ENCODE data around the gene PDE4D. TPM values are rescaled to one million over a fixed set of nuclear protein-coding genes. Genes with fewer than 3 reads are reported as not detected.

Gene PDE4D
- total and polyA plus RNA-seq, 10 of the 15 experiments (the other 5 are each of a cell fraction or from before 2014, with no cell fraction given): 0.87 to 4.1 (median 2.2) TPM

GRCh38 chr5:58969795-58970194 lies 923.7 kb downstream of the PDE4D start (continued):
- TF ChIP-seq ZBTB11 (CRISPR knock-in tag; IDR thresholded peaks at IDR 0.05): no peak
- TF ChIP-seq RCOR1 (conservative IDR thresholded peaks at IDR 0.05; ENCODE audit: low read depth, low read length): no peak
- TF ChIP-seq E4F1 (IDR thresholded peaks at IDR 0.05; ENCODE audit: borderline replicate concordance, partially characterized antibody): no peak
- TF ChIP-seq IKZF2 (IDR thresholded peaks at IDR 0.05): no peak
- TF ChIP-seq CTCF (IDR thresholded peaks at IDR 0.05 in 2 of 3, conservative IDR thresholded peaks at IDR 0.05 in 1 of 3; ENCODE audit: control insufficient read depth in 2 of 3, extremely low read depth in 1 of 3, insufficient read depth in 1 of 3, low read depth in 3 of 3, low read length in 3 of 3): no peak

Measured in GM12878 (cell line).